Parathyroid adenoma (tissue), 2 donors: Measurements from ENCODE around the gene SIRT6.
"Not testable (repeated sequence)": the region's sequence is repeated elsewhere in the genome, so short reads cannot be mapped to it uniquely, and the experiment has no call there.

ENCODE experiments used
- H2AFZ ChIP-seq: fragments of 300-600 bp; sonication (generic); one replicate; pipeline ENCODE4 v1.7.0; 2017; ENCODE audit warnings: antibody characterized with exemption, mild to moderate bottlenecking
- H3K27ac ChIP-seq: fragments of 300-600 bp; sonication (generic); one replicate; pipeline ENCODE4 v1.7.0; 2017
- H3K27me3 ChIP-seq: fragments of 300-600 bp; sonication (generic); one replicate; pipeline ENCODE4 v1.7.0; 2017; ENCODE audit warnings: low read length; ENCODE audit not compliant: control insufficient read depth, insufficient read depth
- H3K36me3 ChIP-seq: fragments of 300-600 bp; sonication (generic); one replicate; pipeline ENCODE4 v1.7.0; 2017; ENCODE audit warnings: low read length; ENCODE audit not compliant: control insufficient read depth, insufficient read depth
- H3K4me1 ChIP-seq: fragments of 300-600 bp; sonication (generic); one replicate; pipeline ENCODE4 v1.7.0; 2017; ENCODE audit warnings: control low read depth
- H3K4me2 ChIP-seq: fragments of 300-600 bp; sonication (generic); one replicate; pipeline ENCODE4 v1.7.0; 2017; ENCODE audit warnings: low read length
- H3K4me3 ChIP-seq: fragments of 300-600 bp; sonication (generic); one replicate; pipeline ENCODE4 v1.7.0; 2017; ENCODE audit warnings: low read depth, low read length
- H3K79me2 ChIP-seq: fragments of 300-600 bp; sonication (generic); one replicate; pipeline ENCODE4 v1.7.0; 2017; ENCODE audit warnings: control low read depth
- H3K9ac ChIP-seq: fragments of 300-600 bp; sonication (generic); one replicate; pipeline ENCODE4 v1.7.0; 2017; ENCODE audit warnings: mild to moderate bottlenecking
- H3K9me3 ChIP-seq: fragments of 300-600 bp; sonication (generic); one replicate; pipeline ENCODE4 v1.7.0; 2017; ENCODE audit warnings: low read length; ENCODE audit not compliant: control insufficient read depth
- CTCF ChIP-seq: fragments of 300-600 bp; sonication (generic); IDR thresholded peaks from one replicate; pipeline ENCODE4 v1.7.0; 2017; ENCODE audit warnings: antibody characterized with exemption, mild to moderate bottlenecking
- donor health status: primary hyperparathyroidism.

Gene SIRT6

GRCh38 chr19:4139614-4140236 is 42.6 kb downstream of the SIRT6 start:
- peak; percentile 61 for TF ChIP-seq CTCF
- Histone ChIP-seq H2AFZ (no peak overlapping the region), H3K79me2 (no peaks in the 10 kb centered on the region), H3K27ac (no peak overlapping the region), H3K27me3 (no peaks in the 10 kb centered on the region), H3K4me2 (no peak overlapping the region), H3K4me3 (no peak overlapping the region), H3K4me1 (no peaks in the 10 kb centered on the region), H3K36me3 (no peaks in the 10 kb centered on the region), H3K9me3 (no peaks in the 10 kb centered on the region), H3K9ac (no peak overlapping the region)

- H3K27ac ChIP-seq = no peak overlapping the region
- no peak overlapping the region for H3K4me2 ChIP-seq
- no peaks in the 10 kb centered on the region for H3K4me1 ChIP-seq
- H2AFZ ChIP-seq = no peak overlapping the region
- H3K79me2 ChIP-seq = no peaks in the 10 kb centered on the region
- H3K4me3 ChIP-seq = no peak overlapping the region
- H3K9me3 ChIP-seq = no peaks in the 10 kb centered on the region
- H3K9ac ChIP-seq = no peak overlapping the region
- no peak for TF ChIP-seq CTCF
- H3K36me3 ChIP-seq = no peaks in the 10 kb centered on the region
- no peaks in the 10 kb centered on the region for H3K27me3 ChIP-seq
Measured at GRCh38 chr19:4138445-4138844, 43.9 kb downstream of the SIRT6 start.

- no peaks in the 10 kb centered on the region for H3K4me1 ChIP-seq
- no peak overlapping the region for H3K9ac ChIP-seq
- no peak overlapping the region for H3K4me2 ChIP-seq
- H3K27me3 ChIP-seq = no peaks in the 10 kb centered on the region
- H3K27ac ChIP-seq = no peak overlapping the region
- TF ChIP-seq CTCF = no peak
- H2AFZ ChIP-seq = no peak overlapping the region
- no peaks in the 10 kb centered on the region for H3K79me2 ChIP-seq
- H3K9me3 ChIP-seq = no peaks in the 10 kb centered on the region
- H3K4me3 ChIP-seq = no peak overlapping the region
- H3K36me3 ChIP-seq = no peaks in the 10 kb centered on the region
Measured at GRCh38 chr19:4136680-4137088, 45.7 kb downstream of the SIRT6 start.

GRCh38 chr19:4135386-4135785 is 47.0 kb downstream of the SIRT6 start:
- H3K4me1 ChIP-seq, H3K9ac ChIP-seq, H3K79me2 ChIP-seq, H3K36me3 ChIP-seq, H3K9me3 ChIP-seq, H2AFZ ChIP-seq, H3K4me3 ChIP-seq, H3K4me2 ChIP-seq, H3K27me3 ChIP-seq, H3K27ac ChIP-seq: not testable (repeated sequence)

- Histone ChIP-seq H3K9me3 (no peaks in the 10 kb centered on the region), H3K4me1 (no peaks in the 10 kb centered on the region), H3K4me2 (no peak overlapping the region), H3K9ac (no peak overlapping the region), H3K4me3 (no peak overlapping the region), H3K79me2 (no peaks in the 10 kb centered on the region), H3K27ac (no peak overlapping the region), H2AFZ (no peak overlapping the region), H3K36me3 (no peaks in the 10 kb centered on the region), H3K27me3 (no peaks in the 10 kb centered on the region)
- TF ChIP-seq CTCF = no peak
Measured at GRCh38 chr19:4134351-4134750, 48.0 kb downstream of the SIRT6 start.
